Measurements from ENCODE around the gene TRMT112.
"Not testable (repeated sequence)": the region's sequence is repeated elsewhere in the genome, so short reads cannot be mapped to it uniquely, and the experiment has no call there.

Gene TRMT112

GRCh38 chr11:64331569-64332371 lies 14.4 kb upstream of the TRMT112 start:
- WGBS (ENCODE audit: insufficient coverage), result 33% methylated on average over 17 of the region's 20 CpGs
- DNase-seq, result peak; percentile 94 to 98 (median 97)
- CTCF ChIA-PET, result interaction anchor here (0.6 to 11.1 kb wide), 22 partner anchors 9 to 131 kb away, joined by 3 to 136 read pairs (median 6); partner anchors contain the start of genes BAD, CCDC88B, ESRRA and PLCB3
- H3K4me1 ChIP-seq (ENCODE audit: control extremely low read depth in 1 of 4, control insufficient read depth in 4 of 4, insufficient read depth in 4 of 4, low read length in 3 of 4), result peaks cover 0 to 40% (median 20%) of the 10 kb centered on the region in 4 experiments
- peak overlapping the region in 3 of 7 experiments; percentile 8 to 36 (median 15) for H3K4me3 ChIP-seq (ENCODE audit: control insufficient read depth in 1 of 7, extremely low read depth in 1 of 7, insufficient read depth in 4 of 7, low read depth in 2 of 7, low read length in 6 of 7)
- POLR2A ChIA-PET, result interaction anchor here (0.6 to 1.9 kb wide), 6 partner anchors 8 to 69 kb away, joined by 3 to 18 read pairs (median 4); partner anchors contain the start of genes CCDC88B, ESRRA, PRDX5 and TRMT112
- H3K27me3 ChIP-seq (replicated peaks in 2 of 5; ENCODE audit: control insufficient read depth in 4 of 5, insufficient read depth in 5 of 5, low read length in 4 of 5), result no peaks in the 10 kb centered on the region
- no peaks in the 10 kb centered on the region for H3K36me3 ChIP-seq (ENCODE audit: control insufficient read depth in 4 of 4, insufficient read depth in 4 of 4, low read length in 3 of 4)
- peak overlapping the region in 1 of 2 experiments; percentile 27 for H3K27ac ChIP-seq (ENCODE audit: insufficient read depth in 1 of 2, low read depth in 1 of 2, low read length in 2 of 2, poor library complexity in 1 of 2, severe bottlenecking in 2 of 2)
- H3K9me3 ChIP-seq (ENCODE audit: control extremely low read depth in 1 of 5, control insufficient read depth in 4 of 5, insufficient read depth in 2 of 5, low read depth in 1 of 5, low read length in 4 of 5), result no peaks in the 10 kb centered on the region

- 89% methylated on average over 8 of the region's 11 CpGs for WGBS (ENCODE audit: insufficient coverage)
- H3K27ac ChIP-seq (ENCODE audit: insufficient read depth in 1 of 2, low read depth in 1 of 2, low read length in 2 of 2, poor library complexity in 1 of 2, severe bottlenecking in 2 of 2), result no peak overlapping the region
- no peaks in the 10 kb centered on the region for H3K9me3 ChIP-seq (ENCODE audit: control extremely low read depth in 1 of 5, control insufficient read depth in 4 of 5, insufficient read depth in 2 of 5, low read depth in 1 of 5, low read length in 4 of 5)
- DNase-seq, result peak in 1 of 3 donors; percentile 21
- H3K27me3 ChIP-seq (replicated peaks in 2 of 5; ENCODE audit: control insufficient read depth in 4 of 5, insufficient read depth in 5 of 5, low read length in 4 of 5), result no peaks in the 10 kb centered on the region
- CTCF ChIA-PET, result interaction anchor here (0.7 to 11.1 kb wide), 18 partner anchors 8 to 728 kb away, joined by 3 to 136 read pairs (median 8); partner anchors contain the start of genes BAD, CCDC88B, ESRRA and PLCB3
- POLR2A ChIA-PET, result interaction anchor here (0.7 to 1.9 kb wide), 4 partner anchors 9 to 26 kb away, joined by 3 to 18 read pairs (median 6); partner anchors contain the start of genes CCDC88B, ESRRA, PRDX5 and TRMT112
- no peak overlapping the region for H3K4me3 ChIP-seq (ENCODE audit: control insufficient read depth in 1 of 7, extremely low read depth in 1 of 7, insufficient read depth in 4 of 7, low read depth in 2 of 7, low read length in 6 of 7)
- H3K36me3 ChIP-seq (ENCODE audit: control insufficient read depth in 4 of 4, insufficient read depth in 4 of 4, low read length in 3 of 4), result no peaks in the 10 kb centered on the region
- H3K4me1 ChIP-seq (ENCODE audit: control extremely low read depth in 1 of 4, control insufficient read depth in 4 of 4, insufficient read depth in 4 of 4, low read length in 3 of 4), result peaks cover 0 to 34% (median 20%) of the 10 kb centered on the region in 4 experiments
These were observed 13.5 kb upstream of the TRMT112 start for GRCh38 chr11:64330888-64331287.

GRCh38 chr11:64327993-64328392 lies 10.6 kb upstream of the TRMT112 start:
- no peak overlapping the region for H3K27ac ChIP-seq (ENCODE audit: insufficient read depth in 1 of 2, low read depth in 1 of 2, low read length in 2 of 2, poor library complexity in 1 of 2, severe bottlenecking in 2 of 2)
- POLR2A ChIA-PET, result no interaction called here
- no peak overlapping the region for H3K4me3 ChIP-seq (ENCODE audit: control insufficient read depth in 1 of 7, extremely low read depth in 1 of 7, insufficient read depth in 4 of 7, low read depth in 2 of 7, low read length in 6 of 7)
- peaks cover 0 to 33% (median 13%) of the 10 kb centered on the region in 4 experiments for H3K4me1 ChIP-seq (ENCODE audit: control extremely low read depth in 1 of 4, control insufficient read depth in 4 of 4, insufficient read depth in 4 of 4, low read length in 3 of 4)
- CTCF ChIA-PET, result interaction anchor here (1.1 to 1.8 kb wide), 4 partner anchors 10 to 33 kb away, joined by 3 to 5 read pairs (median 3); partner anchors contain the start of genes PRDX5 and TRMT112
- peaks cover 0 to under 1% (median 0%) of the 10 kb centered on the region in 4 experiments for H3K36me3 ChIP-seq (ENCODE audit: control insufficient read depth in 4 of 4, insufficient read depth in 4 of 4, low read length in 3 of 4)
- DNase-seq, result no peak
- no peaks in the 10 kb centered on the region for H3K9me3 ChIP-seq (ENCODE audit: control extremely low read depth in 1 of 5, control insufficient read depth in 4 of 5, insufficient read depth in 2 of 5, low read depth in 1 of 5, low read length in 4 of 5)
- no CpG with 5 or more reads among the region's 3 CpGs for WGBS (ENCODE audit: insufficient coverage)
- H3K27me3 ChIP-seq (replicated peaks in 2 of 5; ENCODE audit: control insufficient read depth in 4 of 5, insufficient read depth in 5 of 5, low read length in 4 of 5), result no peaks in the 10 kb centered on the region

DNA sequence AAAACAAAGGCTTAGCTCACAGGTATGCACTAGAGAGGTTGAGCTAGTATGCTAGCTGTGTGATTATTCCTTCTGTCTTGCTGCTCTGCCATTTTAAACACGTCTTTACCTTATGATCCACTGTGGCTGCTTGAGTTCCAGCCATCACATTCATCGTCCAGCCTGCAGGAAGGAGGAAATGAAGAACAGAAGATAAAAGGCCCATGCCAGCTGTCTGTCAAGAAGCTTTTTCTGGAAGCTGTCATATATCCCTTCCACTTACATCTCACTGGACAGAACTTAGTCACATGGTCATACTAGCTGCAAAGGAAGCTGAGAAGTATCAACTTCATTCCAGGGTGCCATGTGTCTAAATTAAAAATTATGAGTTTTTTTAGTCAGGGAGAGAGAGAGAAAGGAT lies 10.0 kb upstream of the TRMT112 start:
- Histone ChIP-seq H3K4me1 (ENCODE audit: control extremely low read depth in 1 of 4, control insufficient read depth in 4 of 4, insufficient read depth in 4 of 4, low read length in 3 of 4) (peaks cover 0 to 29% (median 11%) of the 10 kb centered on the region in 4 experiments), H3K27ac (ENCODE audit: insufficient read depth in 1 of 2, low read depth in 1 of 2, low read length in 2 of 2, poor library complexity in 1 of 2, severe bottlenecking in 2 of 2) (no peak overlapping the region), H3K4me3 (ENCODE audit: control insufficient read depth in 1 of 7, extremely low read depth in 1 of 7, insufficient read depth in 4 of 7, low read depth in 2 of 7, low read length in 6 of 7) (no peak overlapping the region), H3K36me3 (ENCODE audit: control insufficient read depth in 4 of 4, insufficient read depth in 4 of 4, low read length in 3 of 4) (peaks cover 0 to 7% (median 5%) of the 10 kb centered on the region in 4 experiments), H3K9me3 (ENCODE audit: control extremely low read depth in 1 of 5, control insufficient read depth in 4 of 5, insufficient read depth in 2 of 5, low read depth in 1 of 5, low read length in 4 of 5) (no peaks in the 10 kb centered on the region), H3K27me3 (replicated peaks in 2 of 5; ENCODE audit: control insufficient read depth in 4 of 5, insufficient read depth in 5 of 5, low read length in 4 of 5) (no peaks in the 10 kb centered on the region)
- WGBS (ENCODE audit: insufficient coverage), result 100% methylated on average over 1 of the region's 2 CpGs
- ChIA-PET POLR2A (interaction anchor here (0.6 to 0.9 kb wide), 2 partner anchors 10 to 45 kb away, joined by 3 to 6 read pairs; partner anchors contain the start of genes PRDX5 and TRMT112), CTCF (interaction anchor here (1.1 to 1.8 kb wide), 4 partner anchors 10 to 32 kb away, joined by 3 to 5 read pairs (median 3); partner anchors contain the start of genes PRDX5 and TRMT112)
- DNase-seq, result no peak

DNA sequence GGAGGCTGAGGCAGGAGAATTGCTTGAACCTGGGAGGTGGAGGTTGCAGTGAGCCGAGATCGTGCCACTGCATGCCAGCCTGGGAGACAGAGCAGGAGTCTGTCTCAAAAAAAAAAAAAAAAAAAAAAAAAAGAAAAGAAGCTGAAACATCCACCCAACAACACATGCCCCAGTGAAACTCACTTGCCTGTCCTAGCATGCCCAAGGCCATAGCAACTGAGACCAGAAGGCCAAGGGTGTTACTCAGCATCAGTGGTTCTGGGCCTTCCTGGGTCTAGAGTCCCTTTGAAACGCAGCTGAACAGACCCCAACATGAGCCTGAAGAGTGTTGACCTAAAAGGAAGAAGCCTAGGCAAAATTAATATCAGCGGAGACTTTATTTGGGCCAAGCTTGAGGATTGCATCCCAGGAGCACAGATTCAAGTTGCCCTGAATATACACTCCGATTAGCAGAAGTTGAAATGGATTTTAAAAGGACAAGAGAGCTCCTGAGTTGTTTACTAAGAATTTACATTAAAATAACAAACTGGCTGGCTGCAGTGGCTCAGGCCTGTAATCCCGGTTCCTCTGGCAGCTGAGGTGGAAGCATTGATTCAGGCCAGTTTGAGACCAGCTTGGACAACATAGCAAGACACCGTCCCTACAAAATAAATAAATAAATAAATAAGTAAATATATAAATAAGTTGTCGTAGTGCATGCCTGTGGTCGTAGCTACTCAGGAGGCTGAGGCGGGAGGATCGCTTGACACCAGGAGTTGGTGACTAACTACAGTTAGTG lies 7.5 kb upstream of the TRMT112 start:
- H3K27me3 ChIP-seq (replicated peaks in 2 of 5; ENCODE audit: control insufficient read depth in 4 of 5, insufficient read depth in 5 of 5, low read length in 4 of 5), result no peaks in the 10 kb centered on the region
- H3K27ac ChIP-seq (ENCODE audit: insufficient read depth in 1 of 2, low read depth in 1 of 2, low read length in 2 of 2, poor library complexity in 1 of 2, severe bottlenecking in 2 of 2), result no peak overlapping the region
- H3K36me3 ChIP-seq (ENCODE audit: control insufficient read depth in 4 of 4, insufficient read depth in 4 of 4, low read length in 3 of 4), result peaks cover 5 to 22% (median 16%) of the 10 kb centered on the region in 4 experiments
- ChIA-PET POLR2A (no interaction called here), CTCF (interaction anchor here (1.0 to 4.8 kb wide), 4 partner anchors 10 to 48 kb away, joined by 3 to 23 read pairs (median 4); no protein-coding TSS in a partner anchor)
- H3K9me3 ChIP-seq (ENCODE audit: control extremely low read depth in 1 of 5, control insufficient read depth in 4 of 5, insufficient read depth in 2 of 5, low read depth in 1 of 5, low read length in 4 of 5), result no peaks in the 10 kb centered on the region
- peaks cover 0 to 13% (median 0%) of the 10 kb centered on the region in 4 experiments for H3K4me1 ChIP-seq (ENCODE audit: control extremely low read depth in 1 of 4, control insufficient read depth in 4 of 4, insufficient read depth in 4 of 4, low read length in 3 of 4)
- no peak for DNase-seq
- no peak overlapping the region for H3K4me3 ChIP-seq (ENCODE audit: control insufficient read depth in 1 of 7, extremely low read depth in 1 of 7, insufficient read depth in 4 of 7, low read depth in 2 of 7, low read length in 6 of 7)
- WGBS (ENCODE audit: insufficient coverage), result 95% methylated on average over 5 of the region's 11 CpGs

GRCh38 chr11:64323984-64324383 lies 6.6 kb upstream of the TRMT112 start:
- WGBS (ENCODE audit: insufficient coverage), result 100% methylated on average over 4 of the region's 4 CpGs
- H3K27ac ChIP-seq (ENCODE audit: insufficient read depth in 1 of 2, low read depth in 1 of 2, low read length in 2 of 2, poor library complexity in 1 of 2, severe bottlenecking in 2 of 2); H3K9me3 ChIP-seq (ENCODE audit: control extremely low read depth in 1 of 5, control insufficient read depth in 4 of 5, insufficient read depth in 2 of 5, low read depth in 1 of 5, low read length in 4 of 5); H3K27me3 ChIP-seq (replicated peaks in 2 of 5; ENCODE audit: control insufficient read depth in 4 of 5, insufficient read depth in 5 of 5, low read length in 4 of 5); POLR2A ChIA-PET; H3K4me3 ChIP-seq (ENCODE audit: control insufficient read depth in 1 of 7, extremely low read depth in 1 of 7, insufficient read depth in 4 of 7, low read depth in 2 of 7, low read length in 6 of 7); DNase-seq: not testable (repeated sequence)
- Histone ChIP-seq H3K4me1 (ENCODE audit: control extremely low read depth in 1 of 4, control insufficient read depth in 4 of 4, insufficient read depth in 4 of 4, low read length in 3 of 4) (peaks cover 0 to 19% (median 7%) of the 10 kb centered on the region in 4 experiments), H3K36me3 (ENCODE audit: control insufficient read depth in 4 of 4, insufficient read depth in 4 of 4, low read length in 3 of 4) (peaks cover 5 to 22% (median 16%) of the 10 kb centered on the region in 4 experiments)
- CTCF ChIA-PET, result interaction anchor here (1.0 to 4.8 kb wide), 7 partner anchors 8 to 325 kb away, joined by 3 to 23 read pairs (median 4); no protein-coding TSS in a partner anchor
